Glutamatergic neuron (in vitro differentiated cells): ENCODE measurements around the gene TMEM255A. TPM values are rescaled to one million over a fixed set of nuclear protein-coding genes. Genes with fewer than 3 reads are reported as not detected.

Experiments
- DNase-seq: peaks from one replicate; pipeline ENCODE4 v3.0.0; 2022
- H3K27ac Mint-ChIP-seq: one replicate; pipeline ENCODE4 v1.8.0; 2020; ENCODE audit warnings: mild to moderate bottlenecking, mixed read lengths, inconsistent platforms; ENCODE audit not compliant: unreplicated experiment
- H3K27me3 Mint-ChIP-seq: one replicate; pipeline ENCODE4 v1.8.0; 2020; ENCODE audit warnings: mild to moderate bottlenecking, moderate library complexity, mixed read lengths, inconsistent platforms; ENCODE audit not compliant: unreplicated experiment
- H3K36me3 Mint-ChIP-seq: one replicate; pipeline ENCODE4 v1.8.0; 2020; ENCODE audit warnings: mild to moderate bottlenecking, mixed read lengths, inconsistent platforms; ENCODE audit not compliant: unreplicated experiment
- H3K4me1 Mint-ChIP-seq: one replicate; pipeline ENCODE4 v1.8.0; 2020; ENCODE audit warnings: mild to moderate bottlenecking, low read depth, mixed read lengths, inconsistent platforms; ENCODE audit not compliant: unreplicated experiment
- H3K4me3 Mint-ChIP-seq: one replicate; pipeline ENCODE4 v1.8.0; 2020; ENCODE audit warnings: mild to moderate bottlenecking, mixed read lengths, inconsistent platforms; ENCODE audit not compliant: unreplicated experiment
- H3K9me3 Mint-ChIP-seq: one replicate; pipeline ENCODE4 v1.8.0; 2020; ENCODE audit warnings: mild to moderate bottlenecking, moderate library complexity, mixed read lengths, inconsistent platforms; ENCODE audit not compliant: unreplicated experiment
- CTCF ChIP-seq: fragments of 200-600 bp; sonication (generic); IDR thresholded peaks from one replicate; pipeline ENCODE4 v1.5.0; 2021; ENCODE audit not compliant: partially characterized antibody, unreplicated experiment
- total RNA-seq: library from RNA; stranded (reverse); fragmentation: NEBNext Ultra II Directional; extraction: Animal tissue kit (Norgen Biotek cat#: 25700); gene quantifications from one replicate; pipeline ENCODE4 v1.2.1, GENCODE V29; 2021; ENCODE audit not compliant: unreplicated experiment

TMEM255A gene
- total RNA-seq, 1 donor from 2014 or later = 7.6 TPM

GRCh38 chrX:120262859-120263708 lies 48.2 kb downstream of the TMEM255A start:
- H3K27ac Mint-ChIP-seq = peak overlapping the region; percentile 68

GRCh38 chrX:120260369-120260768 lies 50.9 kb downstream of the TMEM255A start:
- H3K4me3 Mint-ChIP-seq = no peak overlapping the region
- H3K36me3 Mint-ChIP-seq = no peaks in the 10 kb centered on the region
- H3K4me1 Mint-ChIP-seq = peaks cover 11% of the 10 kb centered on the region
- no peak for DNase-seq
- H3K27ac Mint-ChIP-seq = no peak overlapping the region
- H3K9me3 Mint-ChIP-seq = no peaks in the 10 kb centered on the region
- no peak for TF ChIP-seq CTCF
- peaks cover 2% of the 10 kb centered on the region for H3K27me3 Mint-ChIP-seq

More at GRCh38 chrX:120262859-120263708, 48.2 kb downstream of the TMEM255A start:
- peak overlapping the region; percentile 14 for H3K4me3 Mint-ChIP-seq
- no peaks in the 10 kb centered on the region for H3K9me3 Mint-ChIP-seq
- peak; percentile 40 for DNase-seq
- peaks cover 11% of the 10 kb centered on the region for H3K4me1 Mint-ChIP-seq
- H3K27me3 Mint-ChIP-seq = peaks cover 2% of the 10 kb centered on the region
- H3K36me3 Mint-ChIP-seq = no peaks in the 10 kb centered on the region
- TF ChIP-seq CTCF = no peak

- no peak overlapping the region for H3K4me3 Mint-ChIP-seq
- H3K36me3 Mint-ChIP-seq = no peaks in the 10 kb centered on the region
- H3K27ac Mint-ChIP-seq = no peak overlapping the region
- DNase-seq = no peak
- peaks cover 3% of the 10 kb centered on the region for H3K9me3 Mint-ChIP-seq
- H3K27me3 Mint-ChIP-seq = no peaks in the 10 kb centered on the region
- no peak for TF ChIP-seq CTCF
- peaks cover 5% of the 10 kb centered on the region for H3K4me1 Mint-ChIP-seq
These were observed 57.5 kb downstream of the TMEM255A start for GRCh38 chrX:120253784-120254183.

GRCh38 chrX:120251471-120252011 lies 59.7 kb downstream of the TMEM255A start:
- peak; percentile 16 for DNase-seq
- H3K27me3 Mint-ChIP-seq = peaks cover 3% of the 10 kb centered on the region
- peak overlapping the region; percentile 98 for H3K27ac Mint-ChIP-seq
- TF ChIP-seq CTCF = no peak
- peaks cover 5% of the 10 kb centered on the region for H3K4me1 Mint-ChIP-seq
- H3K36me3 Mint-ChIP-seq = no peaks in the 10 kb centered on the region
- H3K4me3 Mint-ChIP-seq = peak overlapping the region; percentile 97
- peaks cover 3% of the 10 kb centered on the region for H3K9me3 Mint-ChIP-seq
